Measurements from ENCODE around the gene ITPRID2.

DNA sequence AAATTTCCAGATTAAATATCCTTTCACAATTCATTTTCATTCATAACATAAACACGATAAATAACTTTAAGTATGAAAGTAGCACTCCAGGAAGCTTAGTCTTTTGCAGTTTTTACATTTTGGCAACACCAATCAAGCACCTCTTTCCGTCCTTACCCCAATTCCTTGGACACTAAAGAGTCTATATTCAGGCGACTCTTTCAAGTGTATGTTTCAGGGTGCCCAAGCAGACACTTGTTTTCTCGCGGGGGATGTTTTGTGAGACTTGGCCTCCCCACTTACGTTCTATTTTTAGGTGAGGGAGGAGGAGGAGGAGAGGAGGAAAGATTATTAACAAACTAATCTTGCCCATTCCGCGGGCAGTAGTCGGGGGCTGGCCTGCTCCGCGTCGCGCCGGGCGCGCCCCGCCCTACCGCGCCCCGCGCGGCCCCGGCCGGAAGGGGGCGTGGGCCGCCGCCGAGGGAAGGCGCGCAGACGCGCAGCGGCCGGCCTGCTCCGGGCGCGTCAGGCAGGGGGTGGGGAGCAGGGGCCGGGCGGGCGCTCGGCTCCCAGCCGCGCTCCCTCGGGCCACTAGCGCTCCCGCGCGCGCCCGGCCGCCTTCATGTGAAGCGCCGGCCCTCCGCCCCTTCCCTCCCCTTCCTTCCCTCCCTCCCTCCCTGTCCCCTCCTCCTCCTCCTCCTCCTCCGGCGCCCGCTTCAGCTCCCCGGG, at the start of gene ITPRID2:
- TF ChIP-seq, protein P1, sequence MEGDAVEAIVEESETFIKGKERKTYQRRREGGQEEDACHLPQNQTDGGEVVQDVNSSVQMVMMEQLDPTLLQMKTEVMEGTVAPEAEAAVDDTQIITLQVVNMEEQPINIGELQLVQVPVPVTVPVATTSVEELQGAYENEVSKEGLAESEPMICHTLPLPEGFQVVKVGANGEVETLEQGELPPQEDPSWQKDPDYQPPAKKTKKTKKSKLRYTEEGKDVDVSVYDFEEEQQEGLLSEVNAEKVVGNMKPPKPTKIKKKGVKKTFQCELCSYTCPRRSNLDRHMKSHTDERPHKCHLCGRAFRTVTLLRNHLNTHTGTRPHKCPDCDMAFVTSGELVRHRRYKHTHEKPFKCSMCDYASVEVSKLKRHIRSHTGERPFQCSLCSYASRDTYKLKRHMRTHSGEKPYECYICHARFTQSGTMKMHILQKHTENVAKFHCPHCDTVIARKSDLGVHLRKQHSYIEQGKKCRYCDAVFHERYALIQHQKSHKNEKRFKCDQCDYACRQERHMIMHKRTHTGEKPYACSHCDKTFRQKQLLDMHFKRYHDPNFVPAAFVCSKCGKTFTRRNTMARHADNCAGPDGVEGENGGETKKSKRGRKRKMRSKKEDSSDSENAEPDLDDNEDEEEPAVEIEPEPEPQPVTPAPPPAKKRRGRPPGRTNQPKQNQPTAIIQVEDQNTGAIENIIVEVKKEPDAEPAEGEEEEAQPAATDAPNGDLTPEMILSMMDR (IDR thresholded peaks at IDR 0.05), result peak in 3 of 6 experiments; percentile 18 to 56 (median 48)
- TF ChIP-seq POLR2A (IDR thresholded peaks at IDR 0.05), result no peak

Data from adrenal gland (tissue), 5 donors.